Uterus (tissue), 2 donors: Measurements from ENCODE around the gene UGT1A3.

Source experiments
- POLR2A ChIP-seq, 2 donors: fragments of 450-650 bp; IDR thresholded peaks; one replicate each; pipeline ENCODE4 v1.6.1; 2016; ENCODE audit warnings: antibody characterized with exemption in 2 of 2, mild to moderate bottlenecking in 1 of 2, moderate library complexity in 1 of 2
- TF ChIP-seq, protein P1 (sequence below), 4 experiments: fragments of 200-600 bp in 2 of 4; fragments of 450-650 bp in 2 of 4; sonication (generic) in 2 of 4; IDR thresholded peaks; one replicate each; pipeline ENCODE4 v1.5.1; 2016 to 2019; ENCODE audit warnings: antibody characterized with exemption in 4 of 4, mild to moderate bottlenecking in 2 of 4, moderate library complexity in 1 of 4

DNA sequence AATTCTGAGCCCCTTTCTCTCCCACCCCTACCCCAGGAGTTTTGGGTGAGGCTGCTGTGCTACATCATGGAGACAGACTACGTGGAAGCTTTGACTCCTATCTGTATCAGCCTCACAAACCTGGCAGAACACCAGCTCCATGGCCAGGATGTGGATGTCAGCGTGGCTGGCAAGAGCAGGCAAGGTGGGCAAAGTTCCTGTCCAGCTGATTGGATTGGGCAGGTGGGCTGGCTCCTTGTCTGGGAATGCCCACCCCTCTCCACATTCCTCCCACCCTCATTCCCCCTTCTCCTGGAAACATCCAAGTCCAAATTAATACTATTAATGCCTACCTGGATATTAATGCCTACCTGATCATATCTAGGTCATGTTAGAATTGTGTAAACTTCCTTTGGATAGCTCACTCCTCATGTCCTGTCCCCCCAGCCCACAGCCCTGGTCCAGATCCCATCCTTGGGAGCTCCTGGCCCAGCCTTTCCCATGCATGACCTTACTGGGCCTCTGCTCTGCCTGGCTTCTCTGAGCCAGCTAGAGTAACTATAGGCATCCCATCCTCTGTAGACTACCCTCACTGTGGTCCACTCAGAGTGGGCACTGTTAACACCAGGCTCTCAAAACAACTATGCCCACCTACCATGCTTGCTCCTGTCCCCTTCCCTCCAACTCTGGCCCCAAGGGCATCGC lies 73.4 kb downstream of the UGT1A3 start:
- TF ChIP-seq, protein P1, sequence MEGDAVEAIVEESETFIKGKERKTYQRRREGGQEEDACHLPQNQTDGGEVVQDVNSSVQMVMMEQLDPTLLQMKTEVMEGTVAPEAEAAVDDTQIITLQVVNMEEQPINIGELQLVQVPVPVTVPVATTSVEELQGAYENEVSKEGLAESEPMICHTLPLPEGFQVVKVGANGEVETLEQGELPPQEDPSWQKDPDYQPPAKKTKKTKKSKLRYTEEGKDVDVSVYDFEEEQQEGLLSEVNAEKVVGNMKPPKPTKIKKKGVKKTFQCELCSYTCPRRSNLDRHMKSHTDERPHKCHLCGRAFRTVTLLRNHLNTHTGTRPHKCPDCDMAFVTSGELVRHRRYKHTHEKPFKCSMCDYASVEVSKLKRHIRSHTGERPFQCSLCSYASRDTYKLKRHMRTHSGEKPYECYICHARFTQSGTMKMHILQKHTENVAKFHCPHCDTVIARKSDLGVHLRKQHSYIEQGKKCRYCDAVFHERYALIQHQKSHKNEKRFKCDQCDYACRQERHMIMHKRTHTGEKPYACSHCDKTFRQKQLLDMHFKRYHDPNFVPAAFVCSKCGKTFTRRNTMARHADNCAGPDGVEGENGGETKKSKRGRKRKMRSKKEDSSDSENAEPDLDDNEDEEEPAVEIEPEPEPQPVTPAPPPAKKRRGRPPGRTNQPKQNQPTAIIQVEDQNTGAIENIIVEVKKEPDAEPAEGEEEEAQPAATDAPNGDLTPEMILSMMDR (IDR thresholded peaks at IDR 0.05), result no peak
- no peak for TF ChIP-seq POLR2A (IDR thresholded peaks at IDR 0.05)
